Fibroblast of lung (primary cell): ENCODE measurements around the gene RALGAPB.

Experiments used
- CTCF ChIP-seq, 2 donors: IDR thresholded peaks in 1 of 2; conservative IDR thresholded peaks in 1 of 2; 1 replicate in 1 of 2; 2 replicates in 1 of 2; pipeline ENCODE4 v1.5.1; 2011 to 2012; ENCODE audit warnings: low read length in 2 of 2, control low read depth in 1 of 2, inconsistent platforms in 1 of 2, low read depth in 1 of 2, mild to moderate bottlenecking in 1 of 2
- EZH2 ChIP-seq: IDR thresholded peaks from 2 replicates; pipeline ENCODE4 v1.5.1; 2012; ENCODE audit warnings: low read length, control low read depth, mild to moderate bottlenecking; ENCODE audit errors: missing control alignments

GRCh38 chr20:38452880-38453624 is 19.6 kb upstream of the RALGAPB start:
- TF ChIP-seq CTCF (conservative IDR thresholded peaks at IDR 0.05 in 1 of 2, IDR thresholded peaks at IDR 0.05 in 1 of 2; ENCODE audit: low read depth in 1 of 2, low read length in 2 of 2) (no peak), EZH2 (no peak)
